HG02943 (cell line): Measurements from ENCODE around the gene RNF151.
"Not testable (repeated sequence)": the region's sequence is repeated elsewhere in the genome, so short reads cannot be mapped to it uniquely, and the experiment has no call there.

Experiments
- ATAC-seq: cut with Tn5 transposase; IDR thresholded peaks from one replicate; pipeline ENCODE4 v1.9.1; 2021; ENCODE audit warnings: mild to moderate bottlenecking, low read depth, moderate library complexity; ENCODE audit not compliant: unreplicated experiment

The RNF151 gene, protein sequence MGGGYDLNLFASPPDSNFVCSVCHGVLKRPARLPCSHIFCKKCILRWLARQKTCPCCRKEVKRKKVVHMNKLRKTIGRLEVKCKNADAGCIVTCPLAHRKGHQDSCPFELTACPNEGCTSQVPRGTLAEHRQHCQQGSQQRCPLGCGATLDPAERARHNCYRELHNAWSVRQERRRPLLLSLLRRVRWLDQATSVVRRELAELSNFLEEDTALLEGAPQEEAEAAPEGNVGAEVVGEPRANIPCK

DNA sequence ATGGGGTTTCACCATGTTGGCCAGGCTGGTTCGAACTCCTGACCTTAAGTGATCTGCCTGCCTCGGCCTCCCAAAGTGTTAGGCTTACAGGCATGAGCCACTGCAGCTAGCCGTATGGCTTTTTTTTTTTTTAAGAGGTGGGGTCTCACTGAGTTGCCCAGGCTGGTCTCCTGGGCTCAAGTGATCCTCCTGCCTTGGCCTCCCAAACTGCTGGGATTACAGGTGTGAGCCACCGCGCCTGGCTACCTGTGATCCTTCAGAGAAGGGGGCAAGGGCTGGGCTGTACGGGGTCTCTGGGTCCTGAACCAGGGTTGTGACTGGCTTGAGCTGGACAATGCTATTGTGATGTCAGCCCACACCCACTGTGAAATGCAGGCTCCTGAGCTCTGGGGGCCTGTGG is at the start of gene RNF151:
Gene RNF151, plus strand, starts transcription at position 397 of the 400 bp plus-strand sequence. CDS start 26 bp downstream, outside the sequence.
- ATAC-seq: no peak

DNA sequence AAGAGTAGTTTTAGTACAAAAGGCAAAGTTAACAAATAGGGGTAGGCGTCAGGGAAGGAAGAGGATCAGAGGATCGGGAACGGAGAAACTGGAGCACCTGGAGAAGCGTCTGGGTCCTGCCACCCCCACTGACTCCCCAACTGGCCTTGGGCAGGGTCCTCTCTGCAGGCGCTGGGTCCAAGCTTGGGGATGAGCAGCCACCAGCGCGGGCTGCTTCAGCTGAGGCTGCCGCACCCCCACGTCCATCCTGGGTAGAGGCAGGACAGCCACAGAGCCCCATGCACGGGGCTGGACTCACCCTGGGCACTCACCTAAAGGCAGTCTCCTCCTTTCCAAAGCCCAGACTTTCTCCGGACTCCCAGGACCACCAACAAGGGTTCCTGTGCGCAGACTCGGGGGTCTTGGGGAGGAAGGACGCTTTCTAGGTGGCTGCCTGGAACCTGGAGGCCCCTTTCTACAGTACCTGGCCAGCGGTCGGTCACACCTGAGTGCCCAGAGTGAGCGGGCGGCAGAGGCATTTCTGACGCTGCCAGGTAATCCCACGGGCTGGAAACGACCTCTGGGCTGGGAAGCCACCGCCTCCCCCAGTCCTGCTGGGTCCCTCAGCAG is 49.5 kb upstream of the RNF151 start:
- ATAC-seq: no peak

DNA sequence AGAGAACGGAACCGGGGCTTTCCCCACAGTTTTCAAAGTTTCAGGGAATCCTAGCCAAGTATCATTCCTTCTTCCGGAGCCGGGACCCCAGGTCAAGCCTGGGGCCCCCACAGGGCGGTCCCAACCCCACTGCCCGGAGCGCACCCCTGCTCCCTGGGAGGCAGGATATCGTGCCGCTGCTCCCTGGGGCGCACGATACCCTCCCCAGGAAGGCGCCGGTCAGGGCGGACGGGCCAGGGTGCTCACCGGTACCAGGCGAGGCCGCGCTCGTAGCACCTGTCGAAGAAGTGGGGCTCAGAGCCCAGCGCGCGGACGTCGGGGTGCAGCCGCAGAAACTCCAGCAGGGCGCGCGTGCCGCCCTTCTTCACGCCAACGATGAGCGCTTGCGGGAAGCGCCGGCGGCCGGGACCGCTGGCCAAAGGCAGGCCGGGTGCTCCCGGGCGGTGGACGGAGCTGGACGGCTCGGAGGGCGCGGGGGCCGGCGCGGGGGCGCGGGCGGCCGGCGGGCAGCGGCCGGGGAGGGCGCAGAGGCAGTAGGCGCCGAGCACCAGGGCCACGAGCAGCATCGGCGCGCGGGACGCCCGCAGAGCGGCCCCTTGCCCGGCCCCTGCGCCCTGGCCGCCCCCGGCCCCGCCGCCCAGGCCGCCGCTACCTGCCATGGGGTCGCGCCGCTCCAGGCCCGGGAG is 48.8 kb upstream of the RNF151 start:
- ATAC-seq: no peak

DNA sequence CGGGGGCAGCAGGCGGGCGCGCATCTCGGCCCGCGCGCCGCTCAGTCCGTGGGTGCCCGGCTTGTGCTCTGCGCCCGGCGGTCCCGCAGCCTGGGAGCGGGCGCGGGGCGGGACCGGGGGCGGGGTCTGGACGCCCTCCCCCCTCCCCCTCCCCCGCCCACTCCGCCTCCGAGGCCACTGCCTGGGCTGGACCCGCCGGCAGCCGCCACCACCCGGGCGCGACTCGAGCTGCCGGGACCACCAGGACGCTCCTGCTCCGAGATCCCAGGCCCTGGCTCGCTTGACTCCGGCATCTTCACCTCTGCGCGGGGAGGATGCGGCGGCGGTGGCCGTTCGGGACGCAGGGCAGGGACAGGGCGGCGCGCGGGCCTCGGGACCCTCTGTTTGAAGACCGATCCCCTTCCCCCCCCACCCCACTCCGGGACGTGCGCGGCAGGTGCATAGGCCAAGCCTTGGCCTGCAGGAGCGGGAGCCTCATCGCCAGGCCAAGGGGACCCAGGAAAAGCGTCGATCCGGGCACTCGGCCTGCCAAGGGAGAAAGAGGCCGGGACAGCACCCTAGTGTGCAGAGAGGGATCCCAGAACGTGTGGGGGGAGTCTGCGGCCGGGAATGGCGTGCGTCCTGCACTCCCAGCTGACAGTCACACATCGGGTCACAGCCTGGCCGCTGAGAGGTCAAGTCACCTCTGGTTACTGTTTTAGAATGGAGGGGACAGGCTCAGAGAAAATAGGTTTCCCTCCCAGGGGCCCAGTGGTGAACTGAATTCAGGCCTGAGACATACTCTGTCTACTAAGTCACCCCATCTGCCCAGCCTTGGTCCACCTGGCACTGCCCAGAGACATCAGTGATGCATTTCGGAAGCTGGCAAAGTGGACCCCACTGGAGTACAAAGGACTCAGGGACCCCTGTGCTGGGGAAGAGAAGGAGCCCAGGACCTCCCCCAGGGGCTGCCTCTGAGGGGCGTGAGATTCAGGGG is 48.0 kb upstream of the RNF151 start, which contains the start of gene HS3ST6:
Gene HS3ST6, minus strand, starts transcription at position 65 of the 976 bp plus-strand sequence. CDS start 92 bp downstream, outside the sequence.
- ATAC-seq: no peak

DNA sequence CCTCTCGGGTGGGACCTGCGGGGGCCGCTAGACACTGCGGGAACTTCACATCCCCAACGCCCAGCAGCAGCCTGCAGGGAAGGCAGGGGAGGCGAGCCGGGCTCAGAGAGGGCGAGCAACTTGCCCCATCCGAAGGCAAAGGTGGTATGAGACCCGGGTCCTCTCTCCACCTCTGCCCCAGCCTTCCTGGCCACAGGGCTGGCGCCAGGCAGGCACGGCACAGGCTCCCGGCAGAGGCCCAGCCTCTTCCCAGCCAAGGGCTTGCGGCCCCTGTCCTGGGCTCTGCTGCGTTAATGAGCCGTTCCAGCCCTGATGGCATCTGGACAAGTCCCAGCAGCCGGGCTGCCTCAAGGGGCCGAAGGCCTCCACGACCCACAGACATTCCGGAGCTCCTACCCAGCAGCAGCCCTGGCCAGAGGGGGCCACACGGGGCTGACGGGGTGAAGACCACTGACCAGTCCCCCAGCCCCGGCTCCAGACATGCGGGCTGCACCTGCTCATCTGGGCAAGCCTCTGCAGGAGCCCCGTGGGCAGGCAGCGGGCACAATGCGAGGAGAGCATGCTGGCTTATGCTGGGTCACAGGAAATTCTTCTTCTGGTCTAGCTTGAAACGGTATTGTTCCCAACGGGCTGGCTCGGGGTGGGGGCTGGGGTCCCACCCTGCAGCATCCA is 47.2 kb upstream of the RNF151 start:
- ATAC-seq: no peak

DNA sequence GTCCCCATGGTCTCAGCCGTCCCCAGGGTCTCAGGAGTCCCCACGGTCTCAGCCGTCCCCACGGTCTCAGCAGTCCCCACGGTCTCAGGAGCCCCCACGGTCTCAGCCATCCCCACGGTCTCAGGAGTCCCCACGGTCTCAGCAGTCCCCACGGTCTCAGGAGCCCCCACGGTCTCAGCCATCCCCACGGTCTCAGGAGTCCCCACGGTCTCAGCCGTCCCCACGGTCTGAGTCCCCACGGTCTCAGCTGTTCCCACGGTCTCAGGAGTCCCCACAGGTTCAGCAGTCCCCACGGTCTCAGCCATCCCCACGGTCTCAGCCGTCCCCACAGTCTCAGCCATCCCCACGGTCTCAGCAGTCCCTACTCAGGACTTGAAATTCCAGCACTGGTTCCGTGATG is 46.5 kb upstream of the RNF151 start:
- ATAC-seq: not testable (repeated sequence)

DNA sequence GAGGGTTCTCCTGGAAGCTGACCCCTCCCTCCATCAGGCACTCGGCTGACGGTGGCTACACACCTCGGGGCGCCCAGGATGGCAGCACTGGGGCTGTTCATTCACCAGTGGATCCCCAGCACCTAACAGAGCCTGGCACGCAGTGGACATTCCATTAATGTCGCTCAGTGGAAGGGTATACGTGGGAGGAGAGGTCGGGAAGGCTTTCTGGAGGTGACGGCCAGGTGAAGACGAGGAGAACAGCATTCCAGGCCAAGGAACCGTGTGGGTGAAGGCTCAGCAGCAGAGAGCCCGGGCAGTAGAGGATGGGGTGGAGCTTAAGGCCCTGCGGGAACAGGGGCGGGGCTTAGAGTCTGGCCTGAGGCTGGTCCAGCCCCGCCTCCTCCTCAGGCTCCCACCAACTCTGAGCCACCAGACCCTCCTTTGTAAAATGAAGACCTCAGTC is 45.9 kb upstream of the RNF151 start:
- ATAC-seq: no peak

DNA sequence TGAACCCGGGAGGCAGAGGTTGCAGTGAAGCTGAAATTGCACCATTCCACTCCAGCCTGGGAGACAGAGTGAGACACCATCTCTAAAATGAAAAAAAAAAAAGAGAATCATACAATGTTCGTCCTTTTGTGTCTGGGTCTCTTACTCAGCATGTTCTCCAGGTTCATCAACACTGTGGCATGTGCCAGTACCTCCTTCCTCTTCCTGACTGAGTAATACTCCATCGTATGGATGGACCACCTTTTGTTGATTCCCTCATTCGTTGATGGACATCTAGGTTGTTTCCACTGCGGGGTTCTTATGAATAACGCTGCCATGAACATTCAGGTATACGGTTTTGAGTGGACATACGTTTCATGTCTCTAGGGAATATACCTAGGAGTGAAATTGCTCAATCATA is 44.3 kb upstream of the RNF151 start:
- ATAC-seq: no peak

DNA sequence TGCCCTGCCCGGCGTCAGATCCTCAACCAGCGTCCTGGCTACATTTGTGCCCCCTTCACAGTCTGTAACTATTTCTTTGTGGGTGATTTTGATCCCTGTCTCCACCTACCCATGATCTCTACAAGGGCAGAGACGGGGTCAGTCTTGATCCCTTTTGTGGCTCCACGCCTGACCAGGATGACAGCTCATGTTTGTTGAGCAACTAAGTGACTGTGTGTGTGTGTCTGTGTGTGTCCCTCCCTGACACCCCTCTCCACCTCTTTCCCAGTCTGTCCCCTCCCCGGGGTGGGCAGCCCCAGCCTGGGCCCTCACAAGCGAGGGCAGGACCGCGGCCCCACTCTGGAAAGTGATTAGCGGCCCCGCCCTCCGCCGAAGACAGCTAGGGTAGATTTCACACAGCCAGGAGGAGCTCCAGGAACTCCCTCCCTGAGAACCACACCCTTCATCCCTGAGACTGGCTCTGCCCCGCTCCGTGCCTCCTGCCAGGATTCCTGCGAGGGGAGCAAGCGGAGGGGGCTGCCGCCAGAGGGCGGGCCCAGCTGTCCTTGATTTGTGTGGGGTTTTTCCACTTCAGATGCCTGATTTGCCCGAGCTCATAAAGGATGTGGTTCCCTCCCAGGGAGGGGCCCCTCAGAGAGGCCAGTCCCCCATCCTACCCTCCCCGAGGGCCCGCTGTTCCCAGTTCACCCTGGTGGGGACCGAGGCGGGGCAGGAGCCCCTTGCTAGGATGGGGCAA is 43.2 kb upstream of the RNF151 start:
- ATAC-seq: no peak

DNA sequence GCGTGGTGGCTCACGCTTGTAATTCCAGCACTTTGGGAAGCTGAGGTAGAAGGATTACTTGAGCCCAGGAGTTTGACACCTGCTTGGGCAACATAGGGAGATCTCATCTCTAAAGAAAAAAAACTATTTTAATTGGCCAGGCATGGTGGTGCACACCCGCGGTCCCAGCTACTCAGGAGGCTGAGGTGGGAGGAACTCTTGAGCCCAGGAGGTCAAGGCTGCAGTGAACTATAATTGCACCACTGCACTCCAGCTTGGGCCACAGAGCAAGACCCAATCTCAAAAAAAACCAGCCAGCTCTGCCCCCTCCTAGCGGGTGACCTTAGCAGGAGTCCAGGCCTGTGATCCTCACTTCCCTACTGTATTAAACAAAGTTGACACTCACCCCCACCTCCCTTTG is 42.6 kb upstream of the RNF151 start:
- ATAC-seq: no peak

DNA sequence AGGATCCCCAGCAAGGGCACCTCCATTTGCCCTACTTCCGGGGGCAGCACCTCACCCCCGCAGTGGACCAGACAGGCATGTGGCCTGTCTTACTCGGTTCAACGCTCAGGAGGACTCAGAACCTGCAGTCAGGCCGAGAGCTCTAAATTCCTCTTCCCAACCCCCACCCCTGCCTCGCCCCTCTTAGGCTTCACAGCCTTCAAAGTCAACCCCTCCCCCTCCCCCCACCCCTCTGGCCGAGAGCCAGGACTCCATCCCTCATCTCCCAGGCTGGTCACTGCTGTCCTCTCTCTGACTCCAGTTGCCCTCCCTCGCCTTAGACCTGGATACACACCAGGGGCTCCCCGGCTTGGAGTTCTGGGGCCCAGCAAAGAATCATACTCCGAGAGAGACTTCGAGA is 40.4 kb upstream of the RNF151 start:
- ATAC-seq: no peak

DNA sequence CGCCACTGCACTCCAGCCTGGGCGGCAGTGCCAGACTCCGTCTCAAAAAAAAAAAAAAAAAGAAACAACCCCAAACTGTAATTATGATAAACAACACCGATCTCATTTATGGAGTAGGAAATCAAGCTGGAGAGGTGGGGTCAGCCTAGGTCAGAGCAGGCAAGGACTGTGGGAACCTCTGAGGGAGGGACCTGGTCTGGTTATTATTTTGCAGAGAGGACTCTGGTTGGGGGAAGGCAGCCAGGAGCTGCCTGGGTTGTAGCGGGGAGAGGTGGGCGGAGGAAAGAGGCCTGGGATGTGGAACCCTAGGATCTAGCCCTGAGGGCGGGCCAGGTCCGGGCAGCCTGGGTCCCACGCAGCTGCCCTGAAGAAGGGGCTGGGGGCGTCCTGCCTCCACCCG is 37.6 kb upstream of the RNF151 start:
- no peak for ATAC-seq

DNA sequence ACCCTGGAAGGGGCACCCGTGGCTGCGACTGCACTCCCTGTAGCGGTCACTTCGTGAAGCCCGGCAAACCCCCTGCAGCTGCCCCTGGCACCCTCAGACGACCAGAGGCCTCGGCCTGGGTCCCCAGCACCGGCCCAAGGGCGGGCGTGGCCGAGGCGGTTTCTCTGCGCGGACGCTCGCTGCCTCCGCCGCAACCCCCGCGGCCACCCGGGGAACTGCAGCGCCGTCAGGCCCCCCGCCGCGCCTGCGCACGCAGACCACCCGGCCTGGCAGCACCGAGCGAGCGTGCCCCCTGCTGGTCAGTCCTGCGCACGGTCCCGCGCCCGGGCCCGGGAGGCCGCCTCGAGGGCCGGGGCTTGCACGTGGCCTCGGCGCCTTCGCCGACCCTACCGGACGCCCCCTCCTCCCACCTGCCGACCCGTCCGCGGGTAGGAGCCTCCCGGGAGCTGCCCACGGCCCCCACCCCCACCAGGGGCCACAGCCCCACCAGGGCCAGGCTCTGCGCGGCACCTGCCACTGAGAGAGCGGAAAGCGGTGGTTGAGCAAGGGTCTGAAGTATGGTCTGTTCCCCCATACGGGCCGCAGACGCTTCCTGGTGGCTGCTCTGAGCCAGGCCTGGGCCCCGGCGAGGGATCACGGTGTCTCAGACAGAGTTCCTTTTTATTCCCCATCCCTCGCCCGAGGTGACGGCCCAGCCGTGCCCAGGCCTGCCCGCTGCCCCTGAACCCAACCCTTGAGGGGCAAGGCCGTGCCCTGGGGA is 36.9 kb upstream of the RNF151 start:
- ATAC-seq: peak; percentile 79

DNA sequence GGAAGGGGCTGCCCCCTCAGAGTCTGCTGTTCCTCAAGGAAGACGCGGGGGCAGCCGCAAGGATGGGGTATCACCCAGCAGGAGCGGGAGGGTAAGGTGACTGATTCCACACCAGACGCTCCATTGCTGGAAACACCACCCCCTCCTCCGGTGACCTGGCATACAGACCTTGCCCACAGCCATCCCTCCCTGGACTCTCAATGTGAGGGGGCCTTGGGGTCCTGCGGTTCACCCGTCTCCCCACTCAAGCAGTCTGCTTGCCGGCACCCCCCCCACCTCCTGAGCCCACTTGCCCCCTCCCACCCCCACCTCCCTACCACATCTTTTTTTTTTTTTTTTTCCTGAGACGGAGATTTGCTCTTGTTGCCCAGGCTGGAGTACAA is 36.3 kb upstream of the RNF151 start:
- no peak for ATAC-seq

DNA sequence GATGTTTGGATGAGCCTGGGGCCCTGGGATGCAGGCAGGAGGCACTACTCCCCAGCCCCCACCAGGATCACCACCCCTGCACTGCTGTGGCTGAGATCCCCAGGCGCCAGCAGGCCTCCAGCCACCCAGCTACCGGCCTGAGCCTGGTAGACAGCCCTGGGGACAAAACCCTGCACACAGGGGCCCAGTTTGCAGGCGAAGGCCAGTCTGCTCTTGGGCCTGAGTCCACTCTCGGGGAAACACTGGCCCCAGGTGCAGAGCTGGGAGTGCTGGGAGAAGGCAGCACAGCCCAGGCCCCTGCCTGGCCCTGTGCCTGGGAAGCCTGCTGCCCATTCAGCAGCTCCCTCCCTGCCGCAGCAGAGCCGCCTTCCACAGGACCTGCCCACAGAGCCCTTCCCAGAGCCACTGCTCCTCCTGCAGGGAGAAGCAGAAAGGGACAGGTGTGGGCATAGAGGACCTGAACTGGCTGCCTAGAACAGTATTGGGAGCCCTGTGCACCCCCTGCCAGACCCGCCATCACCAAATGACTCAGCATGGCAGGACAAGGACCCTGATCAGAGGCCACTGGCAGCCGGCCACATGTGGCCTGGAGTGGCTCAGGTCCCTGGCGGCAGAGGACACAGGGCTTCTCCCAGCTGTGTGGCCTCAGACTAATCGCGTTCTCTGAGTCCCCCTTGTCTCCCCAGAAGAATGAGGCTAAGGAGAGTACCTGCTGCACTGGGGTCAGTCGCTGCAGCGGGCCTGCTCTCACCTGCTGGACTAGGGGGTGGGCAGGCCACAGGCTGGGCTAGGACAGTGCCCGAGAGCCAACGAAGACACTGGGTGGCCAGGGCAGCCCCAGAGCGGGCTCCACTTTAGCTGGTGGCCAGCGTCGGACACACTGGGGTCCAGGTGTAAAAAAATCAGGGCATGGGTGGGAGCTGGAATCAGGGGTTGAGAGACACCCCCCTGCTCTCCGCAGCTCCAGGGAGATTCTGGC is 34.3 kb upstream of the RNF151 start:
- ATAC-seq: no peak

DNA sequence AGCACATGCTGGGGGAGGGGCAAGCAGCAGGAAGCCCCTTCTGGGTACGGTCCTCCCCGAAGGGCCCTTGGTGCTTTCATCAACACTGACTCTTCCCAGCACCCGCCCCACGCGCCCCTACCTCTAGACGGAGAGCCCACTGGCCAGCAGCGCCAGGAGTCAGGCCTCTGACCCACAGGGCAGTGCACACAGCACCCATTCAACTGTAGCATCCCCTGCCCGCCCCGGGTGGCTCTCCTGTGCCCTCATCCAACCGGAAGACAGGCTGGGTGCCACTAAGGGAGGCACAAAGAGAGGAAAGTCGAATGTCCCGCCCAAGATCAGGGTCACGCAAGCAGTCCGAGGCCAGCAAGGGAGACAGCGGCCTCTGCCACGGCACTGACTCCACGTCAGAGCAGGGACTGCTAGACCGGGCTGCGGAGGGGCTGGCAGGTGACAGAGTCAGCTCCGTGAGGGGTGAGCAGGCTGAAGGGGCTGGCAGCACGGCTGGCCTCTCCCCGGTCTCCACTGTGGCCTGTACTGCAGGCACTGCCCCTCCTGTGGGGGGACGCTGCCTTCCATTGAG is 33.5 kb upstream of the RNF151 start:
- ATAC-seq: no peak

DNA sequence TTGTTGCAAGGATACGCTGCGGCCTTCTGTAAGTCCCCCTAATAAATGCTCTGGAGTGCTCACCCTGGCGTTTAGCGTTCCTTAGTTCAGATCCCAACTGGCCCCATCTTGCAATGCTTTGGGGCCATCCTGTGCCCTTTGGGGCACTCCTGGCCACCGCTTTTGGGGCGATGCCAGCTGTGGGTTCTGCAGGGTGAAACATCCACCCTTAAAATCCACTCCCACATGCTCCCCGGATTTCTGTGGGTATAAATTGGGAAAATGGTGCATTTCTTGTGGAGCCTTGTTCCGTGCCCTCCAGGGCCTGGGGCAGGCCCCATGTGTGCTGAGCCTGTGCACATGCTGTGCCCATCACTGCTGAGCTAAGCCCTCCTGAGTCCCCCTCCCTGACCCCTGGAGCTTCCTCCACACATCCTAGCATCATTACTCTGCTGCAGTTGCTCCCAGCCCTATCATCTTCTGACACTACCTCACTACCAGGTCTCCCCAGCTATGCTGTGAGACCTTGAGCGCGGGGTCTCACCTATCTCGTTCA is 29.6 kb upstream of the RNF151 start:
- ATAC-seq: no peak
